Fibroblast of villous mesenchyme (primary cell): Measurements from ENCODE around the gene ZNF224. TPM values are rescaled to one million over a fixed set of nuclear protein-coding genes. Genes with fewer than 3 reads are reported as not detected.
A peak's percentile ranks its signal among the peaks of the same experiment; 100 is the strongest.

Experiments used
- DNase-seq: peaks from one replicate; pipeline ENCODE4 v3.0.0-alpha.2; 2010; ENCODE audit warnings: low read depth
- H3K4me3 ChIP-seq: 2 replicates; pipeline ENCODE4 v1.5.1; 2011; ENCODE audit warnings: low read depth, mild to moderate bottlenecking, low read length
- CTCF ChIP-seq: IDR thresholded peaks from 2 replicates; pipeline ENCODE4 v1.5.1; 2012; ENCODE audit warnings: low read depth, mild to moderate bottlenecking, low read length; ENCODE audit not compliant: insufficient read depth
- total RNA-seq: library from RNA; depleted of rRNA; stranded (reverse); fragments of >200 nt; gene quantifications from 2 replicates; pipeline ENCODE4 v1.2.3, GENCODE V29; 2012

The ZNF224 gene
- total RNA-seq, 1 donor, result 28.9 TPM

- no peak for DNase-seq
- H3K4me3 ChIP-seq, result no peak overlapping the region
- no peak for TF ChIP-seq CTCF
Measured at GRCh38 chr19:44066305-44066704, 27.9 kb upstream of the ZNF224 start.

- TF ChIP-seq CTCF, result no peak
- H3K4me3 ChIP-seq, result no peak overlapping the region
- DNase-seq, result no peak
Measured at GRCh38 chr19:44069415-44069814, 24.7 kb upstream of the ZNF224 start.

GRCh38 chr19:44071824-44072542 is 22.2 kb upstream of the ZNF224 start, which contains the start of gene ZNF284:
TSS of gene ZNF284 (plus strand) at chr19:44072159. CDS start at chr19:44076390, 4,231 bp downstream.
- peak; percentile 92 for DNase-seq
- no peak for TF ChIP-seq CTCF
- H3K4me3 ChIP-seq, result peak within 1 kb of the TSS; percentile 81

GRCh38 chr19:44072543-44073401 is 21.4 kb upstream of the ZNF224 start:
- peak overlapping the region; percentile 81 for H3K4me3 ChIP-seq
- peak; percentile 6 for DNase-seq
- TF ChIP-seq CTCF, result no peak

GRCh38 chr19:44076325-44076724 is 17.8 kb upstream of the ZNF224 start:
- DNase-seq, result no peak
- no peak overlapping the region for H3K4me3 ChIP-seq
- TF ChIP-seq CTCF, result no peak

GRCh38 chr19:44092108-44092507 is 2.1 kb upstream of the ZNF224 start:
- DNase-seq, result no peak
- H3K4me3 ChIP-seq, result no peak overlapping the region
- TF ChIP-seq CTCF, result no peak
